Stimulated activated naive B cell treated with anti-CD40 and anti-IgM and Interleukin-4, amounts not matched to agents 10 μg/mL and 1 μg/mL and 100 μg/mL, for 72 hours (primary cell): ENCODE results near the gene CPT1C.

Source experiments
- ATAC-seq, 2 donors: fragments of 150-1000 bp; cut with Tn5 transposase; replicated peaks; 2 replicates each; pipeline ENCODE4 v1.10.0; 2021; ENCODE audit warnings: moderate library complexity in 1 of 2
- DNase-seq: peaks from one replicate; pipeline ENCODE4 v3.0.0; 2021
- H3K27ac Mint-ChIP-seq: one replicate; pipeline ENCODE4 v1.8.0; 2022; ENCODE audit warnings: mild to moderate bottlenecking, mixed read lengths
- H3K27me3 Mint-ChIP-seq, 2 donors: one replicate each; pipeline ENCODE4 v1.8.0; 2022; ENCODE audit warnings: mixed read lengths in 2 of 2
- H3K36me3 Mint-ChIP-seq, 2 donors: one replicate each; pipeline ENCODE4 v1.8.0; 2022; ENCODE audit warnings: mixed read lengths in 2 of 2, mild to moderate bottlenecking in 1 of 2
- H3K4me1 Mint-ChIP-seq, 2 donors: one replicate each; pipeline ENCODE4 v1.8.0; 2022; ENCODE audit warnings: mixed read lengths in 2 of 2, mild to moderate bottlenecking in 1 of 2
- H3K4me3 Mint-ChIP-seq, 2 donors: one replicate each; pipeline ENCODE4 v1.8.0; 2022; ENCODE audit warnings: mild to moderate bottlenecking in 2 of 2, mixed read lengths in 2 of 2, moderate library complexity in 1 of 2
- H3K9me3 Mint-ChIP-seq, 2 donors: one replicate each; pipeline ENCODE4 v1.8.0; 2022; ENCODE audit warnings: mixed read lengths in 2 of 2, mild to moderate bottlenecking in 1 of 2

CPT1C gene

GRCh38 chr19:49690656-49691242 lies at the start of gene CPT1C:
TSS of gene CPT1C (plus strand) at chr19:49691116. CDS start at chr19:49692253, 1,137 bp downstream.
- DNase-seq (no peak), ATAC-seq (peak; percentile 48 to 53)
- no peaks in the 10 kb centered on the region for H3K9me3 Mint-ChIP-seq
- H3K4me3 Mint-ChIP-seq, result peak within 1 kb of the TSS; percentile 73 to 76
- H3K4me1 Mint-ChIP-seq, result peaks cover 29 to 43% of the 10 kb centered on the region in 2 donors
- H3K27me3 Mint-ChIP-seq, result peaks cover 29 to 47% of the 10 kb centered on the region in 2 donors
- H3K36me3 Mint-ChIP-seq, result peaks cover 29 to 45% of the 10 kb centered on the region in 2 donors
- H3K27ac Mint-ChIP-seq, result peak within 1 kb of the TSS; percentile 37

GRCh38 chr19:49641688-49642491 lies 49.0 kb upstream of the CPT1C start, which contains the start of gene SCAF1:
TSS of gene SCAF1 (plus strand) at chr19:49642209. CDS start at chr19:49645027, 2,818 bp downstream.
- ATAC-seq (peak; percentile 72 to 75), DNase-seq (peak; percentile 100)
- H3K27ac Mint-ChIP-seq, result peak within 1 kb of the TSS; percentile 99
- H3K9me3 Mint-ChIP-seq, result no peaks in the 10 kb centered on the region
- peak within 1 kb of the TSS; percentile 95 to 98 for H3K4me3 Mint-ChIP-seq
- peaks cover 29 to 40% of the 10 kb centered on the region in 2 donors for H3K36me3 Mint-ChIP-seq
- H3K27me3 Mint-ChIP-seq, result no peaks in the 10 kb centered on the region
- peaks cover 53 to 67% of the 10 kb centered on the region in 2 donors for H3K4me1 Mint-ChIP-seq

GRCh38 chr19:49642492-49643035 lies 48.4 kb upstream of the CPT1C start:
- H3K4me1 Mint-ChIP-seq, result peaks cover 55 to 66% of the 10 kb centered on the region in 2 donors
- no peaks in the 10 kb centered on the region for H3K27me3 Mint-ChIP-seq
- DNase-seq (no peak), ATAC-seq (no peak)
- peaks cover 32 to 46% of the 10 kb centered on the region in 2 donors for H3K36me3 Mint-ChIP-seq
- peak overlapping the region; percentile 99 for H3K27ac Mint-ChIP-seq
- no peaks in the 10 kb centered on the region for H3K9me3 Mint-ChIP-seq
- peak overlapping the region; percentile 95 to 98 for H3K4me3 Mint-ChIP-seq

- no peaks in the 10 kb centered on the region for H3K27me3 Mint-ChIP-seq
- peak overlapping the region; percentile 1 for H3K27ac Mint-ChIP-seq
- H3K4me1 Mint-ChIP-seq, result peaks cover 49 to 57% of the 10 kb centered on the region in 2 donors
- no peaks in the 10 kb centered on the region for H3K9me3 Mint-ChIP-seq
- DNase-seq (no peak), ATAC-seq (no peak)
- peak overlapping the region; percentile 8 to 98 for H3K4me3 Mint-ChIP-seq
- peaks cover 32 to 46% of the 10 kb centered on the region in 2 donors for H3K36me3 Mint-ChIP-seq
Observed at GRCh38 chr19:49643466-49643865, 47.5 kb upstream of the CPT1C start.

GRCh38 chr19:49645592-49645991 lies 45.3 kb upstream of the CPT1C start:
- ATAC-seq, result no peak
- Mint-ChIP-seq H3K4me3 (no peak overlapping the region), H3K27ac (peak overlapping the region; percentile 31), H3K36me3 (peaks cover 39 to 51% of the 10 kb centered on the region in 2 donors), H3K4me1 (peaks cover 39 to 42% of the 10 kb centered on the region in 2 donors), H3K9me3 (no peaks in the 10 kb centered on the region), H3K27me3 (no peaks in the 10 kb centered on the region)
- DNase-seq, result no peak

GRCh38 chr19:49645995-49646394 lies 44.9 kb upstream of the CPT1C start:
- ATAC-seq, result no peak
- Mint-ChIP-seq H3K36me3 (peaks cover 39 to 49% of the 10 kb centered on the region in 2 donors), H3K9me3 (no peaks in the 10 kb centered on the region), H3K27me3 (no peaks in the 10 kb centered on the region), H3K4me3 (no peak overlapping the region), H3K4me1 (peaks cover 35 to 38% of the 10 kb centered on the region in 2 donors), H3K27ac (peak overlapping the region; percentile 75)
- DNase-seq, result no peak

GRCh38 chr19:49646586-49646985 lies 44.3 kb upstream of the CPT1C start:
- peaks cover 39 to 51% of the 10 kb centered on the region in 2 donors for H3K36me3 Mint-ChIP-seq
- H3K4me1 Mint-ChIP-seq, result peaks cover 35 to 37% of the 10 kb centered on the region in 2 donors
- H3K27me3 Mint-ChIP-seq, result no peaks in the 10 kb centered on the region
- H3K27ac Mint-ChIP-seq, result no peak overlapping the region
- no peak overlapping the region for H3K4me3 Mint-ChIP-seq
- no peak for ATAC-seq
- H3K9me3 Mint-ChIP-seq, result no peaks in the 10 kb centered on the region
- no peak for DNase-seq

- no peak overlapping the region for H3K27ac Mint-ChIP-seq
- no peak overlapping the region for H3K4me3 Mint-ChIP-seq
- H3K4me1 Mint-ChIP-seq, result peaks cover 3 to 5% of the 10 kb centered on the region in 2 donors
- DNase-seq, result no peak
- H3K27me3 Mint-ChIP-seq, result no peaks in the 10 kb centered on the region
- no peak for ATAC-seq
- H3K36me3 Mint-ChIP-seq, result peaks cover 39 to 58% of the 10 kb centered on the region in 2 donors
- no peaks in the 10 kb centered on the region for H3K9me3 Mint-ChIP-seq
Observed at GRCh38 chr19:49651029-49651819, 39.7 kb upstream of the CPT1C start.

- Mint-ChIP-seq H3K36me3 (peaks cover 34 to 57% of the 10 kb centered on the region in 2 donors), H3K27me3 (no peaks in the 10 kb centered on the region), H3K4me1 (peaks cover 0 to under 1% of the 10 kb centered on the region in 2 donors), H3K4me3 (no peak overlapping the region), H3K9me3 (no peaks in the 10 kb centered on the region), H3K27ac (no peak overlapping the region)
- DNase-seq (no peak), ATAC-seq (no peak)
Observed at GRCh38 chr19:49651820-49652550, 38.9 kb upstream of the CPT1C start.

- DNase-seq (no peak), ATAC-seq (no peak)
- Mint-ChIP-seq H3K36me3 (peaks cover 37 to 58% of the 10 kb centered on the region in 2 donors), H3K27me3 (no peaks in the 10 kb centered on the region), H3K4me1 (peaks cover 2 to 4% of the 10 kb centered on the region in 2 donors), H3K27ac (peak overlapping the region; percentile 14), H3K9me3 (no peaks in the 10 kb centered on the region), H3K4me3 (no peak overlapping the region)
Observed at GRCh38 chr19:49652551-49653465, 38.1 kb upstream of the CPT1C start.

GRCh38 chr19:49653466-49653806 lies 37.5 kb upstream of the CPT1C start:
- Mint-ChIP-seq H3K27ac (peak overlapping the region; percentile 69), H3K4me1 (peaks cover 3 to 5% of the 10 kb centered on the region in 2 donors), H3K4me3 (no peak overlapping the region), H3K9me3 (no peaks in the 10 kb centered on the region), H3K27me3 (no peaks in the 10 kb centered on the region), H3K36me3 (peaks cover 39 to 61% of the 10 kb centered on the region in 2 donors)
- no peak for ATAC-seq
- DNase-seq, result no peak

- Mint-ChIP-seq H3K4me1 (peaks cover 7 to 8% of the 10 kb centered on the region in 2 donors), H3K27ac (no peak overlapping the region), H3K27me3 (no peaks in the 10 kb centered on the region), H3K36me3 (peaks cover 44 to 65% of the 10 kb centered on the region in 2 donors), H3K4me3 (no peak overlapping the region), H3K9me3 (no peaks in the 10 kb centered on the region)
- ATAC-seq (no peak), DNase-seq (no peak)
Observed at GRCh38 chr19:49654581-49654980, 36.3 kb upstream of the CPT1C start.
